Stimulated activated CD8-positive, alpha-beta memory T cell treated with anti-CD3 and anti-CD28 coated beads, Interleukin-2, amount 100 ng/mL, for 48 hours (primary cell): ENCODE measurements around the gene UXS1.

ENCODE experiments used
- DNase-seq, 2 donors: peaks; one replicate each; pipeline ENCODE4 v3.0.0-alpha.2; 2020; ENCODE audit warnings: low read depth in 2 of 2

UXS1 gene

DNA sequence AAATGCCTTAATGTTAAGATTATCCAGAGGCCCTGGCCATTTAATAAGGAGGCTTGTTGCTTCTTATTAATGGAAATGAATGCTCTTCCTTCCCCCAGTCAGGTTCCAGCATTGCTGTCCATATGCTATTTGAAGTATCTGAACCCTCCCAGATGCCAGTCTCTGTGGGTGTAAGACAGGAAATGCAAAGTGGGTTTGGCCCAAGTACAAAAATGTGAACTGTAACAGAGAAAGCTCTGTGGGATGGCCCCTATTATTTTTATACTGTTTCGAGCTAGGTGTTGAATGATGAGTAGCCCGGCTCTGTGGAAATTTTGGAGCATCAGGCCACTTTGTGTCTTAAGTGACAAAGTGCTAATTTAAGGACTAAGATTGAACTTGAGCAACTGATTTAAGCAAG is 141.0 kb downstream of the UXS1 start:
- no peak for DNase-seq

DNA sequence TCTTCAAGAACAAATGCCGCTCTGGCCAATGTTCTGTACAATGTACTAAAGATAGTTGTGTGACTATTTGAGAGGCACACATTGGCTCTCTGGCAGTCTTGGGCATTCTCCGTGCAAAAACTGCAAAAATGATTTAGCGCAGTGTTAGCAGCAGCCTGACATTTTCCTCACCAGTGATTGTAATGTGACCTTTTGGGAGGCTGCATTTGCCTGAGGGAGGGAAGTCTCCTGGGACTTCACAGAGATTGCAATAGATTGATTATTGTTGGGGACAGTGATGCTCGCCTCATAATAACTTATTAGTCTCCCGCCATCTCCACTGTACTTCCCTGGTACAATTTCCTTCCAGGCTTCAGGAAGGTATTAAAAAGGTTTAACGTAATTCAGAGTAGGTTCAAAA is 149.2 kb downstream of the UXS1 start:
- DNase-seq: no peak

DNA sequence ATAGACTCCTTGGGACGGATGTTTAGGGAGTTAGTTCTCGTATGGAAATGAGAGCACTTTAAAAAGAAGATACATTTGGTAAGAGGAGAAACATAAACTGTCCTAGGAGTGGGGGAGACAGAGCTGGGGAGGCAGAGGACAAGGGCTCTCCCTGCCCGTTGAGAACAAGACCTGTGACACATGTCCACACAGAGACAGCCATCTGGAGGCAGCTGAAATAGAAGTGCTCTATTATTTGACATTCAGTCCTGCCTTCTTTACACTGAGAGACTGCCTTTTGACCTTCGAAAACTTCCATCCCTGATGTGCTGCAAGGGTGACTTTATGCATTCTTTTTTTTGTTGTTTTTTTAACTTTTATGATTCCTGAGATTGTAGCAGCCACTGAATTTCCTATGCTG is 150.1 kb downstream of the UXS1 start:
- DNase-seq: no peak
